Natural killer cell (primary cell): ENCODE results near the gene DGCR6. TPM values are rescaled to one million over a fixed set of nuclear protein-coding genes. Genes with fewer than 3 reads are reported as not detected.
"Not testable (repeated sequence)": the region's sequence is repeated elsewhere in the genome, so short reads cannot be mapped to it uniquely, and the experiment has no call there.

ENCODE experiments used
- ATAC-seq, 3 donors: fragments of 150-1000 bp in 2 of 3; fragments of 200-7000 bp in 1 of 3; cut with Tn5 transposase; 1 replicate in 1 of 3; 2 replicates in 2 of 3; pipeline ENCODE4 v1.10.0; 2021; ENCODE audit warnings: mild to moderate bottlenecking in 2 of 3, moderate library complexity in 2 of 3
- DNase-seq, 2 donors: peaks; one replicate each; pipeline versions ENCODE4 v3.0.0 to v3.0.0-alpha.2; 2013 to 2021; ENCODE audit warnings: mixed read lengths in 1 of 2
- H3K27ac ChIP-seq: one replicate; pipeline ENCODE4 v1.5.1; 2013; ENCODE audit warnings: mild to moderate bottlenecking, low read length
- H3K27me3 ChIP-seq: one replicate; pipeline ENCODE4 v1.6.1; 2013; ENCODE audit warnings: low read length; ENCODE audit not compliant: control insufficient read depth, insufficient read depth
- H3K36me3 ChIP-seq: one replicate; pipeline ENCODE4 v1.6.1; 2013; ENCODE audit warnings: low read length; ENCODE audit not compliant: control insufficient read depth, insufficient read depth
- H3K4me1 ChIP-seq: one replicate; pipeline ENCODE4 v1.6.1; 2013; ENCODE audit warnings: low read length; ENCODE audit not compliant: control insufficient read depth, insufficient read depth
- H3K4me3 ChIP-seq: one replicate; pipeline ENCODE4 v1.5.1; 2013; ENCODE audit warnings: low read length
- H3K9me3 ChIP-seq: one replicate; pipeline ENCODE4 v1.6.1; 2013; ENCODE audit warnings: low read length; ENCODE audit not compliant: control insufficient read depth, insufficient read depth
- H3K27ac Mint-ChIP-seq, 2 donors: one replicate each; pipeline ENCODE4 v1.8.0; 2022; ENCODE audit warnings: mild to moderate bottlenecking in 2 of 2, mixed read lengths in 2 of 2, moderate library complexity in 1 of 2
- H3K27me3 Mint-ChIP-seq, 2 donors: one replicate each; pipeline ENCODE4 v1.8.0; 2022; ENCODE audit warnings: low read depth in 2 of 2, mixed read lengths in 2 of 2
- H3K36me3 Mint-ChIP-seq: one replicate; pipeline ENCODE4 v1.8.0; 2022; ENCODE audit warnings: mixed read lengths
- H3K4me1 Mint-ChIP-seq, 2 donors: one replicate each; pipeline ENCODE4 v1.8.0; 2022; ENCODE audit warnings: mixed read lengths in 2 of 2
- H3K4me3 Mint-ChIP-seq: one replicate; pipeline ENCODE4 v1.8.0; 2022; ENCODE audit warnings: mild to moderate bottlenecking, moderate library complexity, mixed read lengths
- H3K9me3 Mint-ChIP-seq, 2 donors: one replicate each; pipeline ENCODE4 v1.8.0; 2022; ENCODE audit warnings: mixed read lengths in 2 of 2
- WGBS: methylation state at CpG from one replicate; pipeline ENCODE4 v1.1.7; 2013; ENCODE audit warnings: missing lambda C conversion rate; ENCODE audit not compliant: insufficient coverage; 5-methylcytosine and 5-hydroxymethylcytosine counted together
- intact Hi-C: fragments of 100-400 bp; cut with micrococcal nuclease; formaldehyde crosslinking; loops from one replicate; pipeline ENCODE4 v1.14.2; 2022
- total RNA-seq, 4 donors: library from RNA; stranded (reverse); fragments of 120-200 nt in 1 of 4; gene quantifications; one replicate each; pipeline versions ENCODE4 v1.2.3 to v1.2.4, GENCODE V29; 2013 to 2022

DGCR6 gene
- total RNA-seq, 3 donors from 2014 or later (not counting 1 experiment from before 2014, with no cell fraction given), result 5.8 to 8.2 (median 8.1) TPM

DNA sequence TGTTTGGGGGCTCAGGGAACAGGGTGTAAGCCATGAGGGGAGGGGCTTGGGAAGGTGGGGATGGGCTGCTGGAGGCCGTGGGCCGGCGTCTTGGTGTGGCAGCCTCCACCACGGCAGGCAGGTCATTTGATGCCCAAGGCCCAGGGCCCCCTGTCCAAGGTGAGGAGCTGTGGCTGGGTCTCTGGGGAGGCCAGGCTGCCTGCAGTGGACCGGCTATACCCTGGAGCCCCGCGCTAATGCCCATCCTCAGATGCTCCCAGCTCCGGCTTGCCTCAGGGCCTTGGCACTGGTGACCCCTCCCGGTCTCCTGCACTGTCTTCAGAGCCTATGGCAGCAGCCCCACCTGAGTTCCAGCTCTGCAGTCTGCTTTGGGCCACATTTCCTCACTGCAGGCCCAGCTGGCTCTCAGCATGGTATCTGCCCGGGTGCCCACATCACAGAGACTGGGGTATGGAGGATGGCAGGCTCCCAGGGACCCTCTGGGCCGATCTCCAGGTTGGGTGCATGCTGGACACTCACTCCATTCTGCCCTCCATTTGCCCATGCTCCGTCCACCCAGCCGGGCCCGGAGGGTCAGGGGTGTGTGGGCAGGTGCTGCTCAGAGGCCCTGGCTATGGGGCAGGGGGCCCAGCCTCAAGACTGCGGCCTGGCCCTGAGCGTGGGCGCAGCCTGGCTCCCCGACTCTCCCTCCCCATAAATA is 51.7 kb downstream of the DGCR6 start:
- H3K36me3 ChIP-seq, intact Hi-C loops, H3K4me3 ChIP-seq, H3K36me3 Mint-ChIP-seq, H3K4me3 Mint-ChIP-seq, ATAC-seq, H3K27ac ChIP-seq, H3K9me3 Mint-ChIP-seq, H3K4me1 ChIP-seq, H3K9me3 ChIP-seq, DNase-seq, H3K27ac Mint-ChIP-seq, H3K27me3 Mint-ChIP-seq, H3K27me3 ChIP-seq: not testable (repeated sequence)
- peaks cover 0 to 10% of the 10 kb centered on the region in 2 donors for H3K4me1 Mint-ChIP-seq
- 89% methylated on average over 14 of the region's 18 CpGs for WGBS

DNA sequence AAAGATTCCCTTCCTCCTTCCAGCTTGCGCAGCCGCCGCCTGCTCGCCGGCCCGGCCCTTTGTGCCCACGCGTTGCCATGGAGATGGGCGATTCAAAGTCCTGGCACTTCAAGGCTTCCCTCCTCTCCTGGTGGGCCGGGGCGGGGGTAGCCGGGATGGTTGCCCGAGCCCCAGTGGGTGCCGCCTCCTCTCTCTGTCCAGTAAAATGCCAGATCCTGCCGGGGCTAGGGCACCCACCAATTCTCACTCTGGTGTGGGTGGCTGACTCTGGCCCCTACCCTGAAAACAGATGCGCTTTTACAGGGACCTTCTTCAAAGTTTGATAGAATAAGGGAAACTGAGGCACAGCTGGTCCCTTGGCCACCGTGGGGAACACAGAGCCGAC is 52.2 kb downstream of the DGCR6 start:
- H3K4me1 Mint-ChIP-seq, result peaks cover 0 to 10% of the 10 kb centered on the region in 2 donors
- H3K9me3 ChIP-seq, result not testable (repeated sequence)

DNA sequence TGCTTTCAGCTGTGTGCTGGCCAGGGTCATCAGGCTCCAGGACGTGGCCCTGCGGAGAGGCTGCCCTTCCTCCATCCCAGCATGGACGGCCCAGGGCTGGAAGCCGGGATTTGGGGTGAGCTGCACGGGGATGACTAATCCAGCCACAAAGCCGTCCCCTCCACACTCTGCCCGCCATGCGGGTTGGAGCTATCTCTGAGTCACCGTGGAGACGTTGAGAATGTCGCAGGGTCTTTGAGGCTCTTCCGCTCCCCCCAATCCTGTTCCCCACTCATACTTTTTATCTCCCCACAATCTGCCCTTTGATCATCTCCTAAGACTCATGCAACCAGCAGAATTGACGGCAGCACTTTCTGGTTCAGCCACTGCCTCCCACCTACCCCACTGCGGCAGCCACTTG is 52.6 kb downstream of the DGCR6 start:
- H3K4me3 Mint-ChIP-seq, H3K27me3 ChIP-seq, H3K27ac ChIP-seq, H3K4me1 ChIP-seq, H3K9me3 Mint-ChIP-seq, intact Hi-C loops, DNase-seq, H3K27me3 Mint-ChIP-seq, H3K27ac Mint-ChIP-seq, H3K4me3 ChIP-seq, H3K9me3 ChIP-seq, H3K36me3 ChIP-seq, ATAC-seq, H3K36me3 Mint-ChIP-seq: not testable (repeated sequence)
- peaks cover 0 to 10% of the 10 kb centered on the region in 2 donors for H3K4me1 Mint-ChIP-seq
- WGBS, result 62% methylated on average over 14 of the region's 14 CpGs

More for the DNA sequence above, 52.2 kb downstream of the DGCR6 start:
- H3K4me3 ChIP-seq, DNase-seq, H3K27me3 ChIP-seq, intact Hi-C loops, H3K36me3 ChIP-seq, H3K27me3 Mint-ChIP-seq, ATAC-seq, H3K36me3 Mint-ChIP-seq, H3K27ac ChIP-seq, H3K27ac Mint-ChIP-seq, H3K4me3 Mint-ChIP-seq, H3K9me3 Mint-ChIP-seq, H3K4me1 ChIP-seq: not testable (repeated sequence)
- WGBS, result 86% methylated on average over 18 of the region's 18 CpGs

DNA sequence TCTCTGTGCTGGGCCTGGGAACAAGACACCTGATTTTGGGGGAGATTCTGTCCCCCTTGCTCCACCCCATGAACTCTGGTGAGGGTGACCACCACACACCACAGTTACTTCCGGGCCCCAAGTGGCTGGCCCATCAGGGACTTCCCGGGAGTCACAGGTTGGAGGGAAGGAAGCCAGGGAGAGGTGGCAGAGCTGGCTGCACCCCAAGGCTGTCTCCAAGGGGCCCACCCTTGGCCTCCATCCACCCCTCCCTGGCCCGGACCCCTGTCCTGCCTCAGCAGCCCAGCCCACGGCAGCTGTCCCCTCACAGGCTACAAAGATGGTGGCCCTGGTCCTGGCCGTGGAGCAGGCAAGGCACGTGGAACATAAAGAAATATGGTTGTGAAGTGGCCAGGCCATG is 53.1 kb downstream of the DGCR6 start:
- ATAC-seq, H3K9me3 Mint-ChIP-seq: not testable (repeated sequence)

DNA sequence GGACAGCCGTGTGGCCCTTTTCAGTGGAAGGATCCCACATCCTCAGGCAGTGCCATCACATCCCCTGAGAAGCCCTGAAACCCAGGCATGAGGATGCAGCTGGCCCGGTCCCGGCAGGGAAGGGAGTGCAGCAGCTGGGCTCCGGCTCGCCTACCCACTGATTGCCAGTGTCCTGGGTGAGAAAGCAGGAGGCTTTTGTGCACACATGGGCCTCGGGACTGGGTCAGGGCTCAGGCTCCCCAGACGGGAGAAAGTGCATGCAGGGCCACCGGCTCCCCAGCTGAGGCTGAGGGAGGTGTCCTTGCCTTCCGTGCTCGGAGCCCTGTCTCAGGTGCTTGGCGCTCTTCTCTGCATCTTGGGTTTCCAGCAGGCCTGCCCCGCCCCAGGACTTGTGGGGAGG is 53.6 kb downstream of the DGCR6 start:
- H3K9me3 Mint-ChIP-seq, H3K4me1 ChIP-seq, intact Hi-C loops, H3K4me3 ChIP-seq, H3K36me3 ChIP-seq, DNase-seq, H3K27me3 ChIP-seq, H3K27ac ChIP-seq, H3K27ac Mint-ChIP-seq, H3K27me3 Mint-ChIP-seq, H3K4me3 Mint-ChIP-seq, H3K9me3 ChIP-seq, ATAC-seq, H3K36me3 Mint-ChIP-seq: not testable (repeated sequence)
- 94% methylated on average over 7 of the region's 12 CpGs for WGBS
- peaks cover 0 to 10% of the 10 kb centered on the region in 2 donors for H3K4me1 Mint-ChIP-seq

More for the DNA sequence above, 53.1 kb downstream of the DGCR6 start:
- H3K4me3 ChIP-seq, intact Hi-C loops, H3K36me3 Mint-ChIP-seq, H3K4me1 ChIP-seq, H3K9me3 ChIP-seq, H3K27me3 ChIP-seq, H3K27me3 Mint-ChIP-seq, H3K36me3 ChIP-seq, H3K4me3 Mint-ChIP-seq, H3K27ac ChIP-seq, DNase-seq, H3K27ac Mint-ChIP-seq: not testable (repeated sequence)
- peaks cover 0 to 10% of the 10 kb centered on the region in 2 donors for H3K4me1 Mint-ChIP-seq
- 98% methylated on average over 3 of the region's 6 CpGs for WGBS

DNA sequence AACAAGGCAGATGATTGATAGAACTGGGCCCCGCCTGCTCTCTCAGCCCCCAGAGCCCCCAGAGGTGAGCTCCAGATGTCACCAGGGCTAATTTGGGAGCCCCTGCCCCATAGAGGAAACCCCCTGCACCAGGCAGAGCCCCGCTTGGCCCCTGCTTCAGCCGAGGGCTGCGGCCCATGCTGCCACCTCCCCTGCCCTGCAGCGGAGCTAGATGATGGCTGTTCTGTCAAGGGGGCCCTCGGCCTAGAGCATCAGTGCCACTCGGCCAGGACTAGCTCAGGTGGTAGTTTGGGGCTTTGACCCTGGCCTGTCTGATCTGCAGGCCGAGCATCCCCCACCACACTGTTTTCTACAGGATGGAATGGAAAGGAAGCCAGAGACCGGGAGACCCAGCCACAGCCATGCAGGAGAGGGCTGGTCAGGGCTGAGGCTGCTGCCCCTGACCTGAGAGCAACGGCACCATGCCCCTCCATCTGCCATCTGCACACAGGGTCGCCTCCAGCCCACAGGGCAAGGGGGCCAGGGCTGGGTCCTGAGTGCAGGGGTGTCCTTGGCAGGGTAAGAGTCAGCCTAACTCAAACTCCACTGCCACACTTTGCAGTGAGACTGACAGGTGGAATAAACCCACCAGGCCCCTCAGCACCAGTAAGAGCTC is 54.2 kb downstream of the DGCR6 start:
- WGBS, result 81% methylated on average over 9 of the region's 11 CpGs
- H3K4me1 ChIP-seq, DNase-seq, H3K27ac Mint-ChIP-seq, H3K9me3 Mint-ChIP-seq, intact Hi-C loops, H3K9me3 ChIP-seq, H3K27me3 Mint-ChIP-seq, H3K27ac ChIP-seq, H3K36me3 ChIP-seq, H3K4me3 ChIP-seq, H3K4me3 Mint-ChIP-seq, ATAC-seq, H3K27me3 ChIP-seq, H3K36me3 Mint-ChIP-seq: not testable (repeated sequence)
- H3K4me1 Mint-ChIP-seq, result peaks cover 0 to 10% of the 10 kb centered on the region in 2 donors

DNA sequence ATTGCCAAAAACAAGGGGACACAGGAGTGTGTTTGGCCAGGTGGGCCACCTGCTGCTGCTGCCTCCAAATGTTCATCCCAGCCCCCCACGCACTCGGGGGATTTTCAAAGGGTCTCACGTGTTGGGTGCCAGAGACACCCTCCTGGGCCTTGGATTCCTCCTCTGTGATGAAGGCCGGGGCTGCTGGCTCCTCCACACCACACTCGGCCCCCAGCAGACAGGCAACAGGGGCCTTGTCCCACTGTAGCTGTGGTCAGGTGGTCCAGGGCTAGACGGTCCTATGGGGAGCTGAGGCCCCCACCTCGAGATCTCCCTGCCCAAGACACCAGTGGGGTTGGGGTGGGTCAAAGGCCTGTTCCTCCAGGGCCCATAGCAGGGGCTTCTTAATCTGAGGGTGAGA is 55.1 kb downstream of the DGCR6 start:
- intact Hi-C loops, H3K9me3 ChIP-seq, H3K36me3 Mint-ChIP-seq, H3K27ac ChIP-seq, H3K9me3 Mint-ChIP-seq, H3K4me3 ChIP-seq, H3K4me1 ChIP-seq, ATAC-seq, H3K27me3 ChIP-seq, H3K36me3 ChIP-seq, H3K4me3 Mint-ChIP-seq, H3K27me3 Mint-ChIP-seq, DNase-seq: not testable (repeated sequence)
- H3K4me1 Mint-ChIP-seq, result peaks cover 0 to 10% of the 10 kb centered on the region in 2 donors
- 92% methylated on average over 5 of the region's 7 CpGs for WGBS
- peak overlapping the region; percentile 10 to 46 for H3K27ac Mint-ChIP-seq
